ENCODE data around the gene FAM181A. TPM values are rescaled to one million over a fixed set of nuclear protein-coding genes. Genes with fewer than 3 reads are reported as not detected.

FAM181A gene
- total RNA-seq, 1 experiment from 2014 or later: not detected

GRCh38 chr14:93929657-93930056 is 2.5 kb downstream of the FAM181A start:
- no TSS peak for BruUV-seq (replicated peaks)
- Histone ChIP-seq H3K36me3 (ENCODE audit: control insufficient read depth, insufficient read depth, low read length) (no peaks in the 10 kb centered on the region), H3K27ac (ENCODE audit: low read length) (no peak overlapping the region), H3K4me3 (ENCODE audit: low read depth in 2 of 2, low read length in 2 of 2) (no peak overlapping the region), H3K4me1 (ENCODE audit: control insufficient read depth, insufficient read depth, low read length) (no peaks in the 10 kb centered on the region), H3K27me3 (ENCODE audit: control insufficient read depth, insufficient read depth, low read length) (no peaks in the 10 kb centered on the region), H3K9me3 (ENCODE audit: control insufficient read depth, insufficient read depth, low read depth, low read length) (no peaks in the 10 kb centered on the region)
- ATAC-seq: no peak
- intact Hi-C loops (cut with micrococcal nuclease; ENCODE audit: unreplicated experiment): loop anchor here (10.0 kb wide), 1 partner anchor 205 kb away; no protein-coding TSS in a partner anchor
- in situ Hi-C loops (cut with HindIII; ENCODE audit: low pct_unique_long_range_greater_than_20kb, low sequenced_read_pairs): no loop called here
- POLR2A ChIA-PET: no interaction called here
- no peak for TF ChIP-seq REST (IDR thresholded peaks at IDR 0.05; ENCODE audit: insufficient read depth in 1 of 2, low read depth in 2 of 2, low read length in 1 of 2)
- TF ChIP-seq TCF7L2 (IDR thresholded peaks at IDR 0.05; ENCODE audit: low read depth, low read length): no peak
- no peak for TF ChIP-seq SIN3A (IDR thresholded peaks at IDR 0.05; ENCODE audit: borderline replicate concordance, insufficient read depth, low read depth, low read length)
- TF ChIP-seq POLR2AphosphoS5 (IDR thresholded peaks at IDR 0.05; ENCODE audit: low read depth, low read length): no peak
- TF ChIP-seq CTCF (IDR thresholded peaks at IDR 0.05): no peak
- DNase-seq (ENCODE audit: low read depth, low spot score): no peak
- CTCF ChIA-PET: no interaction called here

- Histone ChIP-seq H3K4me3 (ENCODE audit: low read depth in 2 of 2, low read length in 2 of 2) (no peak overlapping the region), H3K4me1 (ENCODE audit: control insufficient read depth, insufficient read depth, low read length) (no peaks in the 10 kb centered on the region), H3K36me3 (ENCODE audit: control insufficient read depth, insufficient read depth, low read length) (no peaks in the 10 kb centered on the region), H3K27ac (ENCODE audit: low read length) (no peak overlapping the region), H3K27me3 (ENCODE audit: control insufficient read depth, insufficient read depth, low read length) (no peaks in the 10 kb centered on the region), H3K9me3 (ENCODE audit: control insufficient read depth, insufficient read depth, low read depth, low read length) (no peaks in the 10 kb centered on the region)
- intact Hi-C loops (cut with micrococcal nuclease; ENCODE audit: unreplicated experiment): loop anchor here (10.0 kb wide), 1 partner anchor 204 kb away; no protein-coding TSS in a partner anchor
- no peak for DNase-seq (ENCODE audit: low read depth, low spot score)
- no peak for ATAC-seq
- no TSS peak for BruUV-seq (replicated peaks)
- CTCF ChIA-PET: interaction anchor here (1.6 kb wide), 1 partner anchor 10 kb away, joined by 5 read pairs; no protein-coding TSS in a partner anchor
- POLR2A ChIA-PET: no interaction called here
- in situ Hi-C loops (cut with HindIII; ENCODE audit: low pct_unique_long_range_greater_than_20kb, low sequenced_read_pairs): no loop called here
- TF ChIP-seq TCF7L2 (IDR thresholded peaks at IDR 0.05; ENCODE audit: low read depth, low read length): no peak
- no peak for TF ChIP-seq POLR2AphosphoS5 (IDR thresholded peaks at IDR 0.05; ENCODE audit: low read depth, low read length)
- TF ChIP-seq CTCF (IDR thresholded peaks at IDR 0.05): no peak
- TF ChIP-seq REST (IDR thresholded peaks at IDR 0.05; ENCODE audit: insufficient read depth in 1 of 2, low read depth in 2 of 2, low read length in 1 of 2): no peak
- no peak for TF ChIP-seq SIN3A (IDR thresholded peaks at IDR 0.05; ENCODE audit: borderline replicate concordance, insufficient read depth, low read depth, low read length)
Measured at GRCh38 chr14:93930296-93930988, 3.3 kb downstream of the FAM181A start.

Data from Panc1 (cell line).